ENCODE measurements around the gene ESR1.

Gene ESR1

GRCh38 chr6:151782560-151782959 is 24.9 kb upstream of the ESR1 start:
- Histone ChIP-seq H3K4me2 (ENCODE audit: low read depth, low read length) (no peak overlapping the region), H4K20me1 (ENCODE audit: insufficient read depth, low read length) (no peaks in the 10 kb centered on the region), H3K36me3 (replicated peaks; ENCODE audit: insufficient read depth, low read length) (no peaks in the 10 kb centered on the region), H2AFZ (ENCODE audit: low read length) (no peak overlapping the region), H3K9me3 (replicated peaks; ENCODE audit: insufficient read depth, low read length) (no peaks in the 10 kb centered on the region), H3K4me3 (ENCODE audit: low read length) (no peak overlapping the region), H3K27me3 (replicated peaks; ENCODE audit: insufficient read depth, low read length) (no peaks in the 10 kb centered on the region), H3F3A (ENCODE audit: insufficient read depth, low read length) (no peaks in the 10 kb centered on the region), H3K79me2 (ENCODE audit: low read length) (no peaks in the 10 kb centered on the region), H3K4me1 (ENCODE audit: low read length) (no peaks in the 10 kb centered on the region), H3K27ac (ENCODE audit: low read length) (no peak overlapping the region), H3K9me2 (replicated peaks; ENCODE audit: insufficient read depth, low read length) (no peaks in the 10 kb centered on the region), H3K9ac (ENCODE audit: low read length) (no peak overlapping the region)
- DNase-seq, result no peak
- TF ChIP-seq EZH2 (optimal IDR thresholded peaks at IDR 0.05; ENCODE audit: low read depth, low read length), result no peak
- TF ChIP-seq EZH2phosphoT487 (IDR thresholded peaks at IDR 0.05; ENCODE audit: low read length), result no peak
- no peak for TF ChIP-seq CTCF (IDR thresholded peaks at IDR 0.05; ENCODE audit: low read length)

GRCh38 chr6:151783692-151784091 is 23.8 kb upstream of the ESR1 start:
- no peak overlapping the region for H3K4me2 ChIP-seq (ENCODE audit: low read depth, low read length)
- no peak overlapping the region for H2AFZ ChIP-seq (ENCODE audit: low read length)
- H3K9me3 ChIP-seq (replicated peaks; ENCODE audit: insufficient read depth, low read length), result no peaks in the 10 kb centered on the region
- no peak overlapping the region for H3K4me3 ChIP-seq (ENCODE audit: low read length)
- no peaks in the 10 kb centered on the region for H3K36me3 ChIP-seq (replicated peaks; ENCODE audit: insufficient read depth, low read length)
- no peak overlapping the region for H3K9ac ChIP-seq (ENCODE audit: low read length)
- no peaks in the 10 kb centered on the region for H3K4me1 ChIP-seq (ENCODE audit: low read length)
- no peak for TF ChIP-seq EZH2phosphoT487 (IDR thresholded peaks at IDR 0.05; ENCODE audit: low read length)
- TF ChIP-seq CTCF (IDR thresholded peaks at IDR 0.05; ENCODE audit: low read length), result no peak
- TF ChIP-seq EZH2 (optimal IDR thresholded peaks at IDR 0.05; ENCODE audit: low read depth, low read length), result no peak
- no peaks in the 10 kb centered on the region for H4K20me1 ChIP-seq (ENCODE audit: insufficient read depth, low read length)
- H3K27ac ChIP-seq (ENCODE audit: low read length), result no peak overlapping the region
- no peaks in the 10 kb centered on the region for H3F3A ChIP-seq (ENCODE audit: insufficient read depth, low read length)
- no peaks in the 10 kb centered on the region for H3K27me3 ChIP-seq (replicated peaks; ENCODE audit: insufficient read depth, low read length)
- no peaks in the 10 kb centered on the region for H3K79me2 ChIP-seq (ENCODE audit: low read length)
- no peak for DNase-seq
- H3K9me2 ChIP-seq (replicated peaks; ENCODE audit: insufficient read depth, low read length), result no peaks in the 10 kb centered on the region

GRCh38 chr6:151784441-151785214 is 22.9 kb upstream of the ESR1 start:
- DNase-seq, result no peak
- H3F3A ChIP-seq (ENCODE audit: insufficient read depth, low read length), result no peaks in the 10 kb centered on the region

More at GRCh38 chr6:151784441-151785214, 22.9 kb upstream of the ESR1 start:
- H4K20me1 ChIP-seq (ENCODE audit: insufficient read depth, low read length), result no peaks in the 10 kb centered on the region
- no peaks in the 10 kb centered on the region for H3K79me2 ChIP-seq (ENCODE audit: low read length)
- no peak overlapping the region for H3K4me3 ChIP-seq (ENCODE audit: low read length)
- H2AFZ ChIP-seq (ENCODE audit: low read length), result no peak overlapping the region
- H3K9ac ChIP-seq (ENCODE audit: low read length), result no peak overlapping the region
- H3K27ac ChIP-seq (ENCODE audit: low read length), result no peak overlapping the region
- H3K4me2 ChIP-seq (ENCODE audit: low read depth, low read length), result no peak overlapping the region
- H3K36me3 ChIP-seq (replicated peaks; ENCODE audit: insufficient read depth, low read length), result no peaks in the 10 kb centered on the region
- no peaks in the 10 kb centered on the region for H3K9me3 ChIP-seq (replicated peaks; ENCODE audit: insufficient read depth, low read length)
- H3K9me2 ChIP-seq (replicated peaks; ENCODE audit: insufficient read depth, low read length), result no peaks in the 10 kb centered on the region
- TF ChIP-seq EZH2phosphoT487 (IDR thresholded peaks at IDR 0.05; ENCODE audit: low read length) (no peak), EZH2 (optimal IDR thresholded peaks at IDR 0.05; ENCODE audit: low read depth, low read length) (no peak), CTCF (IDR thresholded peaks at IDR 0.05; ENCODE audit: low read length) (no peak)
- no peaks in the 10 kb centered on the region for H3K27me3 ChIP-seq (replicated peaks; ENCODE audit: insufficient read depth, low read length)
- no peaks in the 10 kb centered on the region for H3K4me1 ChIP-seq (ENCODE audit: low read length)

All from MM.1S (cell line).